H9 (cell line): ENCODE results near the gene STK32B. TPM values are rescaled to one million over a fixed set of nuclear protein-coding genes. Genes with fewer than 3 reads are reported as not detected.

Source experiments
- DNase-seq: peaks from one replicate; pipeline ENCODE4 v3.0.0-alpha.2; 2017
- H2AFZ ChIP-seq: one replicate; pipeline ENCODE4 v1.6.1; 2013; ENCODE audit warnings: mild to moderate bottlenecking, low read length, control low read depth, moderate library complexity
- H2AK5ac ChIP-seq: 2 replicates; pipeline ENCODE4 v1.6.1; 2013; ENCODE audit warnings: low read length, control low read depth, mixed read lengths; ENCODE audit not compliant: insufficient read length
- H2BK120ac ChIP-seq: one replicate; pipeline ENCODE4 v1.6.1; 2013; ENCODE audit warnings: low read depth, mild to moderate bottlenecking, low read length, control low read depth, inconsistent platforms; ENCODE audit not compliant: poor library complexity, severe bottlenecking
- H2BK12ac ChIP-seq: 2 replicates; pipeline ENCODE4 v1.6.1; 2013; ENCODE audit warnings: low read length, control low read depth, mixed read lengths, low read depth; ENCODE audit not compliant: insufficient read length
- H2BK15ac ChIP-seq: 2 replicates; pipeline ENCODE4 v1.6.1; 2013; ENCODE audit warnings: low read depth, low read length, control low read depth
- H2BK20ac ChIP-seq: one replicate; pipeline ENCODE4 v1.6.1; 2013; ENCODE audit warnings: low read depth, mild to moderate bottlenecking, low read length, control low read depth, inconsistent platforms; ENCODE audit not compliant: poor library complexity, severe bottlenecking
- H2BK5ac ChIP-seq: 2 replicates; pipeline ENCODE4 v1.6.1; 2013; ENCODE audit warnings: low read length, control low read depth, mixed read lengths; ENCODE audit not compliant: insufficient read length
- H3K14ac ChIP-seq: 2 replicates; pipeline ENCODE4 v1.6.1; 2013; ENCODE audit warnings: low read length, control low read depth; ENCODE audit not compliant: insufficient read depth
- H3K18ac ChIP-seq: 2 replicates; pipeline ENCODE4 v1.6.1; 2013; ENCODE audit warnings: low read depth, mild to moderate bottlenecking, mixed read lengths, low read length, control low read depth; ENCODE audit not compliant: insufficient read length
- H3K23ac ChIP-seq: 2 replicates; pipeline ENCODE4 v1.6.1; 2013; ENCODE audit warnings: low read length, control low read depth, mixed read lengths, low read depth; ENCODE audit not compliant: insufficient read length
- H3K23me2 ChIP-seq: 2 replicates; pipeline ENCODE4 v1.6.1; 2013; ENCODE audit warnings: low read depth, mild to moderate bottlenecking, mixed read lengths, low read length, control low read depth; ENCODE audit not compliant: insufficient read length, poor library complexity, severe bottlenecking
- H3K27ac ChIP-seq: 2 replicates; pipeline ENCODE4 v1.5.1; 2013; ENCODE audit warnings: low read length, control low read depth, mixed read lengths, low read depth; ENCODE audit not compliant: insufficient read length
- H3K27me3 ChIP-seq: 2 replicates; pipeline ENCODE4 v1.6.1; 2013; ENCODE audit warnings: low read length, control low read depth, inconsistent platforms; ENCODE audit not compliant: insufficient read depth
- H3K4ac ChIP-seq: 2 replicates; pipeline ENCODE4 v1.6.1; 2013; ENCODE audit warnings: low read depth, mild to moderate bottlenecking, control low read depth, inconsistent platforms, low read length, moderate library complexity
- H3K4me1 ChIP-seq: 2 replicates; pipeline ENCODE4 v1.6.1; 2013; ENCODE audit warnings: low read length, control low read depth, inconsistent platforms; ENCODE audit not compliant: insufficient read depth
- H3K4me2 ChIP-seq: 2 replicates; pipeline ENCODE4 v1.6.1; 2013; ENCODE audit warnings: low read length, control low read depth, mixed read lengths; ENCODE audit not compliant: insufficient read length, insufficient read depth
- H3K56ac ChIP-seq: 2 replicates; pipeline ENCODE4 v1.6.1; 2013; ENCODE audit warnings: low read depth, mild to moderate bottlenecking, mixed read lengths, low read length, control low read depth; ENCODE audit not compliant: insufficient read length
- H3K79me1 ChIP-seq: 2 replicates; pipeline ENCODE4 v1.6.1; 2013; ENCODE audit warnings: low read depth, mild to moderate bottlenecking, moderate library complexity, low read length, control low read depth, inconsistent platforms; ENCODE audit not compliant: insufficient read depth, poor library complexity, severe bottlenecking
- H3K79me2 ChIP-seq: 2 replicates; pipeline ENCODE4 v1.6.1; 2013; ENCODE audit warnings: low read length, control low read depth, inconsistent platforms; ENCODE audit not compliant: insufficient read depth
- H3K9ac ChIP-seq: 2 replicates; pipeline ENCODE4 v1.6.1; 2013; ENCODE audit warnings: low read length, control low read depth, mixed read lengths; ENCODE audit not compliant: insufficient read length; ENCODE audit errors: extremely low read depth
- H3K9me3 ChIP-seq: one replicate; pipeline ENCODE4 v1.6.1; 2013; ENCODE audit warnings: low read depth, low read length, inconsistent platforms; ENCODE audit not compliant: control insufficient read depth
- H3T11ph ChIP-seq: one replicate; pipeline ENCODE4 v1.6.1; 2013; ENCODE audit warnings: mild to moderate bottlenecking, low read length, control low read depth, inconsistent platforms
- H4K20me1 ChIP-seq: one replicate; pipeline ENCODE4 v1.6.1; 2013; ENCODE audit not compliant: control insufficient read depth, insufficient read length, insufficient read depth
- H4K5ac ChIP-seq: 2 replicates; pipeline ENCODE4 v1.6.1; 2013; ENCODE audit warnings: low read depth, mild to moderate bottlenecking, mixed read lengths, low read length, control low read depth; ENCODE audit not compliant: insufficient read length
- H4K8ac ChIP-seq: replicated peaks from 2 replicates; pipeline ENCODE4 v1.6.1; 2013; ENCODE audit warnings: low read length, control low read depth, mixed read lengths, low read depth; ENCODE audit not compliant: insufficient read length
- H4K91ac ChIP-seq: 2 replicates; pipeline ENCODE4 v1.6.1; 2013; ENCODE audit warnings: low read depth, mild to moderate bottlenecking, moderate library complexity, mixed read lengths, low read length, control low read depth; ENCODE audit not compliant: insufficient read length
- H3K27ac Mint-ChIP-seq, 3 experiments: 2 replicates in 2 of 3; 3 replicates in 1 of 3; pipeline ENCODE4 v1.8.0; 2020 to 2021; ENCODE audit warnings: mixed read lengths in 3 of 3, mild to moderate bottlenecking in 1 of 3, moderate library complexity in 1 of 3
- H3K27me3 Mint-ChIP-seq: 2 replicates; pipeline ENCODE4 v1.8.0; 2021; ENCODE audit warnings: low read depth, mild to moderate bottlenecking, moderate library complexity, mixed read lengths
- H3K36me3 Mint-ChIP-seq, 3 experiments: 2 replicates in 2 of 3; 3 replicates in 1 of 3; pipeline ENCODE4 v1.8.0; 2020 to 2021; ENCODE audit warnings: low read depth in 3 of 3, mixed read lengths in 3 of 3; ENCODE audit not compliant: insufficient read depth in 1 of 3
- H3K4me1 Mint-ChIP-seq, 2 experiments: 2 replicates each; pipeline ENCODE4 v1.8.0; 2020; ENCODE audit warnings: mixed read lengths in 2 of 2
- H3K4me3 Mint-ChIP-seq, 2 experiments: 2 replicates in 1 of 2; 3 replicates in 1 of 2; pipeline ENCODE4 v1.8.0; 2020 to 2021; ENCODE audit warnings: mild to moderate bottlenecking in 2 of 2, mixed read lengths in 2 of 2, moderate library complexity in 1 of 2
- H3K9me3 Mint-ChIP-seq, 2 experiments: 2 replicates in 1 of 2; 3 replicates in 1 of 2; pipeline ENCODE4 v1.8.0; 2020; ENCODE audit warnings: mild to moderate bottlenecking in 2 of 2, mixed read lengths in 2 of 2, moderate library complexity in 1 of 2
- CTCF ChIP-seq: fragments of 200-600 bp; sonication (generic); conservative IDR thresholded peaks from 3 replicates; pipeline ENCODE4 v1.8.0; 2021; ENCODE audit warnings: antibody characterized with exemption, mild to moderate bottlenecking
- WGBS: extraction: QIAGEN DNeasy Blood & Tissue Kit; methylation state at CpG from one replicate; pipeline ENCODE4 v1.1.7; 2013; ENCODE audit warnings: missing lambda C conversion rate, low lambda C conversion rate, mixed read lengths; ENCODE audit not compliant: insufficient read length; ENCODE audit errors: extremely low coverage; 5-methylcytosine and 5-hydroxymethylcytosine counted together
- total RNA-seq: library from RNA; stranded (reverse); gene quantifications from 2 replicates; pipeline ENCODE4 v1.2.1, GENCODE V29; 2021

STK32B gene
- total RNA-seq, 1 experiment from 2014 or later, result 1.0 TPM

GRCh38 chr4:5030221-5030620 lies 21.1 kb upstream of the STK32B start:
- H2BK12ac ChIP-seq, result no peak overlapping the region
- H3K36me3 Mint-ChIP-seq, result no peaks in the 10 kb centered on the region
- no peak overlapping the region for H3K23ac ChIP-seq
- H3K9ac ChIP-seq, result no peak overlapping the region
- H3K79me1 ChIP-seq, result no peaks in the 10 kb centered on the region
- no peak overlapping the region for H2BK20ac ChIP-seq
- H3K27me3 Mint-ChIP-seq, result peaks cover 46% of the 10 kb centered on the region
- no peaks in the 10 kb centered on the region for H4K20me1 ChIP-seq
- no peaks in the 10 kb centered on the region for H3K23me2 ChIP-seq
- H2BK120ac ChIP-seq, result no peak overlapping the region
- no peaks in the 10 kb centered on the region for H3K9me3 ChIP-seq
- no peak overlapping the region for H2BK15ac ChIP-seq
- no peak for DNase-seq
- no peak overlapping the region for H2AFZ ChIP-seq
- no peak overlapping the region for H3K27ac Mint-ChIP-seq
- H3K79me2 ChIP-seq, result no peaks in the 10 kb centered on the region
- H3K27ac ChIP-seq, result no peak overlapping the region
- no peak overlapping the region for H3K14ac ChIP-seq
- H3K4me1 ChIP-seq, result no peaks in the 10 kb centered on the region
- H3K4me2 ChIP-seq, result no peak overlapping the region
- H3K27me3 ChIP-seq, result no peaks in the 10 kb centered on the region
- no peak overlapping the region for H2BK5ac ChIP-seq
- H2AK5ac ChIP-seq, result no peak overlapping the region
- no peak overlapping the region for H3K4ac ChIP-seq
- no peak overlapping the region for H4K91ac ChIP-seq
- TF ChIP-seq CTCF, result no peak
- no peak overlapping the region for H4K8ac ChIP-seq
- H3K4me1 Mint-ChIP-seq, result peaks cover 0 to 8% of the 10 kb centered on the region in 2 experiments; a peak in 2 of 4 replicates
- no peak overlapping the region for H3K4me3 Mint-ChIP-seq
- no peak overlapping the region for H4K5ac ChIP-seq
- H3T11ph ChIP-seq, result no peak overlapping the region
- no peaks in the 10 kb centered on the region for H3K9me3 Mint-ChIP-seq
- H3K18ac ChIP-seq, result no peak overlapping the region
- WGBS, result no CpG with 5 or more reads among the region's 4 CpGs
- no peak overlapping the region for H3K56ac ChIP-seq
